Neural cell (in vitro differentiated cells): ENCODE measurements around the gene LRRC39. TPM values are rescaled to one million over a fixed set of nuclear protein-coding genes. Genes with fewer than 3 reads are reported as not detected.

Experiments
- H2AFZ ChIP-seq: fragments of 200-600, 300-800 bp; sonication (generic), shearing (Covaris generic); 2 replicates; pipeline ENCODE4 v1.6.0; 2014; ENCODE audit warnings: low read depth, mild to moderate bottlenecking, antibody characterized with exemption, low read length, moderate library complexity
- H3F3A ChIP-seq: fragments of 200-600 bp; shearing (Covaris generic); 2 replicates; pipeline ENCODE4 v1.6.1; 2016; ENCODE audit warnings: mild to moderate bottlenecking, moderate library complexity, mixed read lengths, antibody characterized with exemption, low read length; ENCODE audit not compliant: insufficient read depth, poor library complexity, severe bottlenecking
- H3K27ac ChIP-seq: fragments of 200-600, 300-800 bp; sonication (generic), shearing (Covaris generic); 2 replicates; pipeline ENCODE4 v1.5.1; 2014; ENCODE audit warnings: mild to moderate bottlenecking, low read length, moderate library complexity
- H3K27me3 ChIP-seq: fragments of 300-800, 200-600 bp; sonication (generic), shearing (Covaris generic); 2 replicates; pipeline ENCODE4 v1.6.0; 2014; ENCODE audit warnings: mild to moderate bottlenecking, low read depth, low read length, moderate library complexity; ENCODE audit not compliant: insufficient read depth
- H3K36me3 ChIP-seq: fragments of 300-800, 200-600 bp; sonication (generic), shearing (Covaris generic); 2 replicates; pipeline ENCODE4 v1.5.1; 2014; ENCODE audit warnings: mild to moderate bottlenecking, antibody characterized with exemption, low read length, moderate library complexity; ENCODE audit not compliant: insufficient read depth
- H3K4me2 ChIP-seq: fragments of 300-800, 200-600 bp; sonication (generic), shearing (Covaris generic); 2 replicates; pipeline ENCODE4 v1.6.0; 2014; ENCODE audit warnings: mild to moderate bottlenecking, low read length
- H3K4me3 ChIP-seq: fragments of 300-800, 200-600 bp; sonication (generic), shearing (Covaris generic); 2 replicates; pipeline ENCODE4 v1.5.1; 2014; ENCODE audit warnings: mild to moderate bottlenecking, low read length, moderate library complexity
- H3K79me2 ChIP-seq: fragments of 200-600 bp; shearing (Covaris generic); replicated peaks from 2 replicates; pipeline ENCODE4 v1.6.0; 2014; ENCODE audit warnings: mild to moderate bottlenecking, low read length, moderate library complexity; ENCODE audit not compliant: insufficient read depth
- H3K9ac ChIP-seq: fragments of 300-800, 200-600 bp; sonication (generic), shearing (Covaris generic); 2 replicates; pipeline ENCODE4 v1.6.1; 2016; ENCODE audit warnings: mild to moderate bottlenecking, low read length, mixed read lengths
- H3K9me2 ChIP-seq: fragments of 200-600 bp; shearing (Covaris generic); 2 replicates; pipeline ENCODE4 v1.6.1; 2016; ENCODE audit warnings: mild to moderate bottlenecking, low read length, mixed read lengths; ENCODE audit not compliant: insufficient read depth
- H3K9me3 ChIP-seq: fragments of 200-600, 300-800 bp; sonication (generic), shearing (Covaris generic); 2 replicates; pipeline ENCODE4 v1.6.1; 2016; ENCODE audit warnings: mild to moderate bottlenecking, mixed run types, low read length, moderate library complexity, mixed read lengths
- H4K20me1 ChIP-seq: fragments of 200-600 bp; shearing (Covaris generic); 2 replicates; pipeline ENCODE4 v1.6.1; 2016; ENCODE audit warnings: mild to moderate bottlenecking, mixed run types; ENCODE audit not compliant: insufficient read depth
- CTCF ChIP-seq: fragments of 450-650 bp; IDR thresholded peaks from 2 replicates; pipeline ENCODE4 v1.5.1; 2014; ENCODE audit warnings: antibody characterized with exemption, mild to moderate bottlenecking, moderate library complexity; ENCODE audit not compliant: poor library complexity, severe bottlenecking
- EP300 ChIP-seq: fragments of 450-650 bp; conservative IDR thresholded peaks from 2 replicates; pipeline ENCODE4 v1.6.1; 2014; ENCODE audit warnings: antibody characterized with exemption, mild to moderate bottlenecking, moderate library complexity; ENCODE audit not compliant: poor library complexity, severe bottlenecking
- EZH2 ChIP-seq: fragments of 200-600, 300-800 bp; shearing (Covaris generic), sonication (generic); IDR thresholded peaks from 2 replicates; pipeline ENCODE4 v1.6.1; 2014; ENCODE audit warnings: antibody characterized with exemption, low read length, borderline replicate concordance, mild to moderate bottlenecking; ENCODE audit not compliant: insufficient read depth, poor library complexity, severe bottlenecking
- MXI1 ChIP-seq: fragments of 450-650 bp; conservative IDR thresholded peaks from 2 replicates; pipeline ENCODE4 v1.6.1; 2014; ENCODE audit warnings: antibody characterized with exemption, mild to moderate bottlenecking; ENCODE audit not compliant: poor library complexity, severe bottlenecking
- POLR2AphosphoS5 ChIP-seq: IDR thresholded peaks from 2 replicates; pipeline ENCODE4 v1.6.1; 2012
- RAD21 ChIP-seq: fragments of 450-650 bp; conservative IDR thresholded peaks from 2 replicates; pipeline ENCODE4 v1.6.1; 2014; ENCODE audit warnings: antibody characterized with exemption, mild to moderate bottlenecking, moderate library complexity
- REST ChIP-seq: IDR thresholded peaks from 2 replicates; pipeline ENCODE4 v1.6.1; 2012; ENCODE audit warnings: borderline replicate concordance
- SMC3 ChIP-seq: fragments of 450-650 bp; conservative IDR thresholded peaks from 2 replicates; pipeline ENCODE4 v1.6.1; 2014; ENCODE audit warnings: antibody characterized with exemption, mild to moderate bottlenecking, moderate library complexity; ENCODE audit not compliant: poor library complexity
- TAF1 ChIP-seq: IDR thresholded peaks from 2 replicates; pipeline ENCODE4 v1.6.1; 2012; ENCODE audit warnings: low read depth
- polyA plus RNA-seq: library from polyadenylated mRNA; depleted of rRNA; stranded (reverse); fragments of >200 nt; gene quantifications from 2 replicates; pipeline ENCODE4 v1.2.3, GENCODE V29; 2014

The LRRC39 gene
- polyA plus RNA-seq, 1 donor from 2014 or later: 8.0 TPM

- no peaks in the 10 kb centered on the region for H3K9me3 ChIP-seq
- no peak overlapping the region for H3K4me2 ChIP-seq
- H3K36me3 ChIP-seq: peaks cover 12% of the 10 kb centered on the region
- H4K20me1 ChIP-seq: no peaks in the 10 kb centered on the region
- H3K27ac ChIP-seq: no peak overlapping the region
- no peak overlapping the region for H3K4me3 ChIP-seq
- H3K79me2 ChIP-seq: no peaks in the 10 kb centered on the region
- TF ChIP-seq MXI1: no peak
- no peak overlapping the region for H2AFZ ChIP-seq
- H3K9me2 ChIP-seq: no peaks in the 10 kb centered on the region
- H3F3A ChIP-seq: no peaks in the 10 kb centered on the region
- no peaks in the 10 kb centered on the region for H3K27me3 ChIP-seq
- no peak overlapping the region for H3K9ac ChIP-seq
Observed at GRCh38 chr1:100147875-100148274, 30.2 kb downstream of the LRRC39 start.

GRCh38 chr1:100146958-100147357 is 31.1 kb downstream of the LRRC39 start:
- H3K9me3 ChIP-seq: no peaks in the 10 kb centered on the region
- peaks cover 12% of the 10 kb centered on the region for H3K36me3 ChIP-seq
- no peak overlapping the region for H3K4me2 ChIP-seq
- H3F3A ChIP-seq: no peaks in the 10 kb centered on the region
- H3K79me2 ChIP-seq: no peaks in the 10 kb centered on the region
- no peak overlapping the region for H3K4me3 ChIP-seq
- H2AFZ ChIP-seq: no peak overlapping the region
- TF ChIP-seq SMC3 (no peak), CTCF (no peak), EP300 (no peak), EZH2 (no peak), TAF1 (no peak), RAD21 (no peak), REST (no peak), MXI1 (no peak), POLR2AphosphoS5 (no peak)
- no peak overlapping the region for H3K27ac ChIP-seq
- no peak overlapping the region for H3K9ac ChIP-seq
- H3K9me2 ChIP-seq: no peaks in the 10 kb centered on the region
- no peaks in the 10 kb centered on the region for H4K20me1 ChIP-seq
- H3K27me3 ChIP-seq: no peaks in the 10 kb centered on the region

- Histone ChIP-seq H3K79me2 (no peaks in the 10 kb centered on the region), H3K27ac (no peak overlapping the region), H3F3A (no peaks in the 10 kb centered on the region), H3K9ac (no peak overlapping the region), H3K9me2 (no peaks in the 10 kb centered on the region), H3K4me3 (no peak overlapping the region), H3K4me2 (no peak overlapping the region), H3K27me3 (no peaks in the 10 kb centered on the region), H3K36me3 (peaks cover 12% of the 10 kb centered on the region), H3K9me3 (no peaks in the 10 kb centered on the region), H2AFZ (no peak overlapping the region), H4K20me1 (no peaks in the 10 kb centered on the region)
- TF ChIP-seq EZH2 (no peak), TAF1 (no peak), MXI1 (no peak), REST (no peak), POLR2AphosphoS5 (no peak), RAD21 (no peak)
Observed at GRCh38 chr1:100145116-100145515, 32.9 kb downstream of the LRRC39 start.
